Body of pancreas (tissue), 4 donors: ENCODE data around the gene IL6ST. TPM values are rescaled to one million over a fixed set of nuclear protein-coding genes. Genes with fewer than 3 reads are reported as not detected.
A peak's percentile ranks its signal among the peaks of the same experiment; 100 is the strongest.

Source experiments
- ATAC-seq: fragments of 150-250 bp; one replicate; pipeline ENCODE4 v1.9.1; 2016
- DNase-seq, 4 donors: peaks; one replicate each; pipeline ENCODE4 v3.0.0-alpha.2; 2019
- H3K27ac ChIP-seq, 4 donors: fragments of 200-600 bp; sonication (generic); 1 replicate in 3 of 4; 2 replicates in 1 of 4; pipeline versions ENCODE4 v1.5.1 to v1.6.1; 2016 to 2019; ENCODE audit warnings: mild to moderate bottlenecking in 1 of 4, mixed read lengths in 1 of 4, moderate library complexity in 1 of 4
- H3K27me3 ChIP-seq, 2 donors: fragments of 200-600 bp; sonication (generic); one replicate each; pipeline ENCODE4 v1.6.0; 2016; ENCODE audit warnings: mild to moderate bottlenecking in 1 of 2
- H3K36me3 ChIP-seq, 2 donors: fragments of 200-600 bp; sonication (generic); replicated peaks in 1 of 2; 2 replicates each; pipeline ENCODE4 v1.5.1; 2016; ENCODE audit warnings: low read depth in 2 of 2; ENCODE audit not compliant: insufficient read depth in 1 of 2
- H3K4me1 ChIP-seq: fragments of 200-600 bp; sonication (generic); one replicate; pipeline ENCODE4 v1.6.0; 2016
- H3K4me3 ChIP-seq, 2 donors: fragments of 200-600 bp; sonication (generic); 1 replicate in 1 of 2; 2 replicates in 1 of 2; pipeline ENCODE4 v1.5.1; 2016 to 2019
- H3K9me3 ChIP-seq, 3 donors: fragments of 200-600 bp; sonication (generic); 1 replicate in 2 of 3; 2 replicates in 1 of 3; pipeline ENCODE4 v1.5.1; 2016
- POLR2A ChIP-seq, 3 donors: fragments of 450-650 bp; IDR thresholded peaks; one replicate each; pipeline ENCODE4 v1.6.1; 2016; ENCODE audit warnings: antibody characterized with exemption in 3 of 3, mild to moderate bottlenecking in 2 of 3
- WGBS, 2 donors: methylation state at CpG; one replicate each; pipeline ENCODE4 v1.1.5; 2017; 5-methylcytosine and 5-hydroxymethylcytosine counted together
- intact Hi-C: fragments of 100-400 bp; cut with DNase I; formaldehyde crosslinking; loops from one replicate; pipeline ENCODE4 v1.15.1; 2023
- total RNA-seq, 2 donors: library from RNA; depleted of rRNA; stranded (reverse); fragments of >200 nt; gene quantifications; one replicate each; pipeline ENCODE4 v1.1.0, GENCODE V29; 2016
- TF ChIP-seq, protein P1 (sequence below), 7 experiments: fragments of 450-650 bp in 4 of 7; fragments of 200-600 bp in 3 of 7; sonication (generic) in 3 of 7; IDR thresholded peaks; one replicate each; pipeline ENCODE4 v1.5.1; 2016 to 2019; ENCODE audit warnings: antibody characterized with exemption in 7 of 7

IL6ST gene
- total RNA-seq, 2 donors from 2014 or later = 48.1 to 82.5 TPM

DNA sequence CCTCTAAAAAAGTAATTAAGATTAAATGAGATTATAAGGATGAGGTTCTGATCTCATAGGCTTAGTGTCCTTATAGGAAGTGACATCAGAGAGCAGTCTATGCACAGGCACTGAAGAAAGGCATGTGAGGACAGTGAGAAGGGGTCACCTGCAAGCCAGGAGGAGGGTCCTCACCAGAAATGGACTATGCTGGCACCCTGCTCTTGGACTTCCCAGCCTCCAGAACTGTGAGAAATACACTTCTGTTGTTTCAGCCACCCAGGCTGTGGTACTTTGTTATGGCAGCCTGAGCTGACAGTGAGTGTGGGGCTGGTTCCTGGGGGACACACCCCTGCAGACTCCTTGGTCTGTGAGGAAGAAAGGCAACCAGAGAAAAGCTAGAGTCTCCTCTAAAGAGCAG is 34.7 kb upstream of the IL6ST start:
- peak overlapping the region in 2 of 4 donors; percentile 47 to 54 for H3K27ac ChIP-seq
- H3K36me3 ChIP-seq = no peaks in the 10 kb centered on the region
- intact Hi-C loops = no loop called here
- no peaks in the 10 kb centered on the region for H3K27me3 ChIP-seq
- peaks cover 25% of the 10 kb centered on the region for H3K4me1 ChIP-seq
- no peak for TF ChIP-seq POLR2A (IDR thresholded peaks at IDR 0.05)
- TF ChIP-seq, protein P1, sequence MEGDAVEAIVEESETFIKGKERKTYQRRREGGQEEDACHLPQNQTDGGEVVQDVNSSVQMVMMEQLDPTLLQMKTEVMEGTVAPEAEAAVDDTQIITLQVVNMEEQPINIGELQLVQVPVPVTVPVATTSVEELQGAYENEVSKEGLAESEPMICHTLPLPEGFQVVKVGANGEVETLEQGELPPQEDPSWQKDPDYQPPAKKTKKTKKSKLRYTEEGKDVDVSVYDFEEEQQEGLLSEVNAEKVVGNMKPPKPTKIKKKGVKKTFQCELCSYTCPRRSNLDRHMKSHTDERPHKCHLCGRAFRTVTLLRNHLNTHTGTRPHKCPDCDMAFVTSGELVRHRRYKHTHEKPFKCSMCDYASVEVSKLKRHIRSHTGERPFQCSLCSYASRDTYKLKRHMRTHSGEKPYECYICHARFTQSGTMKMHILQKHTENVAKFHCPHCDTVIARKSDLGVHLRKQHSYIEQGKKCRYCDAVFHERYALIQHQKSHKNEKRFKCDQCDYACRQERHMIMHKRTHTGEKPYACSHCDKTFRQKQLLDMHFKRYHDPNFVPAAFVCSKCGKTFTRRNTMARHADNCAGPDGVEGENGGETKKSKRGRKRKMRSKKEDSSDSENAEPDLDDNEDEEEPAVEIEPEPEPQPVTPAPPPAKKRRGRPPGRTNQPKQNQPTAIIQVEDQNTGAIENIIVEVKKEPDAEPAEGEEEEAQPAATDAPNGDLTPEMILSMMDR (IDR thresholded peaks at IDR 0.05) = no peak
- H3K4me3 ChIP-seq = no peak overlapping the region
- no peak for DNase-seq
- H3K9me3 ChIP-seq = no peaks in the 10 kb centered on the region
- ATAC-seq = no peak

DNA sequence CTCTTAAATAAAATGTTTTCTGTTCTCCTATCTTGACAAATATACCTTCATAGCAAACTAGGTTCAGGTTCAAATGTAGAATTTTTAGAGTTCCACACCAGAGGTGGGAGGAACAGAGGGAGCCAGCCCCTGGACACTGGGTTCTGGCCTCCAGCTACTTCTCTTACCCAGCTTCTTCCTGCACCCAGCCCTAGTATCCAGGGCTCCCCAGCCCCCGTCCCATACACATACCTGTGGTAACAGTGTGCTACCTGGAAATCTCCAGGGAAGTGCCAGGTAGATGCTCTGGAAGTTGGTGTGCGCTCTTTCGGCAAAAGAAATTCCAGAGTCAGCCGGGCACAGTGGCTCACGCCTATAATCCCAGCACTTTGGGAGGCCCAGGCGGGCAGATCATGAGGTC is 33.9 kb upstream of the IL6ST start:
- H3K9me3 ChIP-seq = no peaks in the 10 kb centered on the region
- TF ChIP-seq, protein P1 (IDR thresholded peaks at IDR 0.05) = no peak
- no peak for TF ChIP-seq POLR2A (IDR thresholded peaks at IDR 0.05)
- intact Hi-C loops = no loop called here
- DNase-seq = no peak
- H3K27me3 ChIP-seq = no peaks in the 10 kb centered on the region
- H3K4me3 ChIP-seq = no peak overlapping the region
- 92 to 100% methylated on average over 6 of the region's 6 CpGs for WGBS, 2 donors
- H3K27ac ChIP-seq = no peak overlapping the region
- no peaks in the 10 kb centered on the region for H3K36me3 ChIP-seq
- peaks cover 25% of the 10 kb centered on the region for H3K4me1 ChIP-seq
- ATAC-seq = no peak

DNA sequence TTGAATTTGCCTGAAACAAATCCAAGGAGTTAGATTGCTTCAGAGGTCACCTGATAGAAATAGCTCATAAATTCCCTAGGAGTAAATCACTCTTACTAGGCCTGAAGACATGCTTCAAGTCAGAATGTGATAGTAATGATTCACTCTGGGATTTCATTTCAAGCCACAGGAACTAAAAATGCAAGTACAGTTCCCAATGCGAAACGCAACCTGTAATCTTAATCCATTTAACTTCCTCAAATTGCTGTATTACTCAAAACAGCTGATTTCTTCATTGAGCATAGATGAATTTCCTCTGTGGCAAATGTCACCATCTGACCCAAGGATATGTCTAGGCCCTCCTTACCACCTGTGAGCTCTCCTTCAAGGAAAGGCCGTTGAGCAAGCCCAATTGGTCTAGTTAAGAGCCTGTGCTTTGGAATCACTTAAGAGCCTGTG is 32.1 kb upstream of the IL6ST start:
- H3K4me1 ChIP-seq = peaks cover 25% of the 10 kb centered on the region
- intact Hi-C loops = no loop called here
- H3K27me3 ChIP-seq = no peaks in the 10 kb centered on the region
- WGBS, 2 donors = 72 to 97% methylated on average over 3 of the region's 3 CpGs
- DNase-seq = no peak
- no peak overlapping the region for H3K4me3 ChIP-seq
- H3K9me3 ChIP-seq = no peaks in the 10 kb centered on the region
- no peak for TF ChIP-seq POLR2A (IDR thresholded peaks at IDR 0.05)
- TF ChIP-seq, protein P1 (IDR thresholded peaks at IDR 0.05) = no peak
- H3K27ac ChIP-seq = no peak overlapping the region
- H3K36me3 ChIP-seq = no peaks in the 10 kb centered on the region
- no peak for ATAC-seq

GRCh38 chr5:56025151-56025885 is 30.6 kb upstream of the IL6ST start:
- peak; percentile 87 for ATAC-seq
- 83 to 85% methylated on average over 4 of the region's 4 CpGs for WGBS, 2 donors

More at GRCh38 chr5:56025151-56025885, 30.6 kb upstream of the IL6ST start:
- H3K9me3 ChIP-seq = no peaks in the 10 kb centered on the region
- H3K27me3 ChIP-seq = no peaks in the 10 kb centered on the region
- DNase-seq = peak in 3 of 4 donors; percentile 16 to 17 (median 17)
- H3K27ac ChIP-seq = peak overlapping the region in 2 of 4 donors; percentile 43 to 49
- H3K36me3 ChIP-seq = no peaks in the 10 kb centered on the region
- peaks cover 24% of the 10 kb centered on the region for H3K4me1 ChIP-seq
- H3K4me3 ChIP-seq = no peak overlapping the region
- intact Hi-C loops = no loop called here
- TF ChIP-seq POLR2A (IDR thresholded peaks at IDR 0.05) = no peak
- TF ChIP-seq, protein P1 (IDR thresholded peaks at IDR 0.05) = peak in 3 of 7 experiments; percentile 17 to 22 (median 19)
